IMR-90 (cell line): ENCODE data around the gene IFNA16. TPM values are rescaled to one million over a fixed set of nuclear protein-coding genes. Genes with fewer than 3 reads are reported as not detected.
"Not testable (repeated sequence)": the region's sequence is repeated elsewhere in the genome, so short reads cannot be mapped to it uniquely, and the experiment has no call there.

Experiments used
- ATAC-seq: fragments of 200-7000 bp; cut with Tn5 transposase; 2 replicates; pipeline ENCODE4 v1.9.1; 2020; ENCODE audit warnings: low read depth, mild to moderate bottlenecking, moderate library complexity
- BruUV-seq: library from RNA; stranded (reverse); fragments of 400-500 nt; replicated peaks from 2 replicates; lab custom pipeline; 2021; lab: Mats Ljungman, UMichigan
- CTCF ChIA-PET: fragments of 300-600 bp; formaldehyde crosslinking; extraction: SDS; loops from one replicate; lab custom pipeline; 2021; ENCODE audit warnings: antibody characterized with exemption; lab: Yijun Ruan, JAX
- POLR2A ChIA-PET: fragments of 300-600 bp; sonication (Branson Sonifier 250); formaldehyde crosslinking; loops from one replicate; lab custom pipeline; 2022; ENCODE audit warnings: antibody characterized with exemption; ENCODE audit not compliant: unreplicated experiment; lab: Charles Lee
- DNase-seq: peaks from one replicate; pipeline ENCODE4 v3.0.0; 2013
- H2AFZ ChIP-seq: replicated peaks from 2 replicates; pipeline ENCODE3; 2013; ENCODE audit warnings: low read length, mild to moderate bottlenecking; ENCODE audit not compliant: poor library complexity
- H2AK5ac ChIP-seq: 2 replicates; pipeline ENCODE4 v1.6.1; 2013; ENCODE audit warnings: low read depth, low read length, inconsistent platforms
- H2AK9ac ChIP-seq: replicated peaks from 2 replicates; pipeline ENCODE3; 2013; ENCODE audit warnings: mild to moderate bottlenecking, low read depth, low read length, moderate library complexity; ENCODE audit not compliant: poor library complexity
- H2BK120ac ChIP-seq: 2 replicates; pipeline ENCODE4 v1.6.1; 2013; ENCODE audit warnings: low read depth, low read length, inconsistent platforms
- H2BK15ac ChIP-seq: 3 replicates; pipeline ENCODE4 v1.6.1; 2013; ENCODE audit warnings: low read depth, low read length, inconsistent platforms
- H2BK20ac ChIP-seq: 2 replicates; pipeline ENCODE4 v1.6.1; 2013; ENCODE audit warnings: low read depth, mild to moderate bottlenecking, inconsistent platforms, low read length, moderate library complexity
- H2BK5ac ChIP-seq: 2 replicates; pipeline ENCODE4 v1.6.1; 2013; ENCODE audit warnings: mild to moderate bottlenecking, low read depth, low read length, inconsistent platforms; ENCODE audit not compliant: poor library complexity, severe bottlenecking
- H3K14ac ChIP-seq: replicated peaks from 2 replicates; pipeline ENCODE4 v1.6.1; 2013; ENCODE audit warnings: low read depth, low read length, inconsistent platforms
- H3K18ac ChIP-seq: 2 replicates; pipeline ENCODE4 v1.6.1; 2013; ENCODE audit warnings: low read depth, low read length, control low read depth
- H3K23ac ChIP-seq: 2 replicates; pipeline ENCODE4 v1.6.1; 2013; ENCODE audit warnings: low read depth, low read length, inconsistent platforms
- H3K27ac ChIP-seq: 2 replicates; pipeline ENCODE4 v1.5.1; 2013; ENCODE audit warnings: mild to moderate bottlenecking, control low read depth, low read length; ENCODE audit not compliant: insufficient read depth
- H3K27me3 ChIP-seq: 2 replicates; pipeline ENCODE4 v1.6.1; 2013; ENCODE audit warnings: low read length; ENCODE audit not compliant: control insufficient read depth, insufficient read depth
- H3K36me3 ChIP-seq: 2 replicates; pipeline ENCODE4 v1.6.1; 2013; ENCODE audit warnings: low read length, mixed read lengths; ENCODE audit not compliant: control insufficient read depth, insufficient read depth
- H3K4ac ChIP-seq: 2 replicates; pipeline ENCODE4 v1.6.1; 2013; ENCODE audit warnings: low read depth, low read length, inconsistent platforms
- H3K4me1 ChIP-seq: 2 replicates; pipeline ENCODE4 v1.6.1; 2013; ENCODE audit warnings: low read length, mixed read lengths; ENCODE audit not compliant: control insufficient read depth, insufficient read depth
- H3K4me2 ChIP-seq: 2 replicates; pipeline ENCODE4 v1.6.1; 2013; ENCODE audit warnings: low read depth, mild to moderate bottlenecking, control low read depth, low read length, moderate library complexity
- H3K4me3 ChIP-seq: 2 replicates; pipeline ENCODE4 v1.5.1; 2013; ENCODE audit warnings: low read depth, mild to moderate bottlenecking, control low read depth, low read length, moderate library complexity; ENCODE audit not compliant: insufficient read depth
- H3K56ac ChIP-seq: 2 replicates; pipeline ENCODE4 v1.6.1; 2013; ENCODE audit warnings: low read length, inconsistent platforms; ENCODE audit not compliant: insufficient read depth; ENCODE audit errors: extremely low read depth
- H3K79me1 ChIP-seq, 2 experiments: 2 replicates each; pipeline ENCODE4 v1.6.1; 2013; ENCODE audit warnings: low read length in 2 of 2, inconsistent platforms in 1 of 2, low read depth in 1 of 2
- H3K9ac ChIP-seq: 2 replicates; pipeline ENCODE4 v1.6.1; 2013; ENCODE audit warnings: low read depth, low read length, control low read depth
- H3K9me1 ChIP-seq: 2 replicates; pipeline ENCODE4 v1.6.1; 2013; ENCODE audit warnings: low read length, inconsistent platforms; ENCODE audit not compliant: insufficient read depth
- H3K9me3 ChIP-seq: 2 replicates; pipeline ENCODE4 v1.6.1; 2013; ENCODE audit warnings: low read length; ENCODE audit not compliant: control insufficient read depth, insufficient read depth
- H4K20me1 ChIP-seq: 2 replicates; pipeline ENCODE4 v1.6.1; 2013; ENCODE audit warnings: low read length, inconsistent platforms; ENCODE audit not compliant: insufficient read depth
- H4K5ac ChIP-seq: 2 replicates; pipeline ENCODE4 v1.6.1; 2013; ENCODE audit warnings: mild to moderate bottlenecking, low read depth, low read length, control low read depth
- H4K8ac ChIP-seq, 2 experiments: 2 replicates each; pipeline ENCODE4 v1.6.1; 2013; ENCODE audit warnings: low read depth in 2 of 2, low read length in 2 of 2, control low read depth in 1 of 2, inconsistent platforms in 1 of 2
- H4K91ac ChIP-seq: 2 replicates; pipeline ENCODE4 v1.6.1; 2013; ENCODE audit warnings: low read depth, low read length, inconsistent platforms; ENCODE audit not compliant: insufficient read depth
- WGBS, 2 experiments: methylation state at CpG; one replicate each; pipeline versions ENCODE4 v1.1.5 to v1.1.7; 2013; ENCODE audit warnings: missing lambda C conversion rate in 2 of 2; ENCODE audit not compliant: insufficient read length in 1 of 2; ENCODE audit errors: extremely low coverage in 2 of 2; 5-methylcytosine and 5-hydroxymethylcytosine counted together
- dilution Hi-C: fragments of 300-500 bp; cut with HindIII; formaldehyde crosslinking; loops from one replicate; pipeline ENCODE4 v1.14.3; 2018; ENCODE audit warnings: low sequenced_read_pairs; ENCODE audit not compliant: unreplicated experiment
- in situ Hi-C: fragments of 300-500 bp; cut with MboI; formaldehyde crosslinking; loops from 3 replicates; pipeline ENCODE4 v1.14.3; 2019; ENCODE audit warnings: low sequenced_read_pairs, inconsistent platforms, mixed read lengths
- intact Hi-C: fragments of 100-400 bp; cut with micrococcal nuclease; formaldehyde crosslinking; loops from 2 replicates; pipeline ENCODE4 v1.10.0; 2022
- polyA plus RNA-seq, 3 experiments: library from polyadenylated mRNA; depleted of rRNA; stranded (reverse); fragments of >200 nt; gene quantifications; 2 replicates each; pipeline ENCODE4 v1.2.3, GENCODE V29; 2012; ENCODE audit warnings: low replicate concordance in 1 of 3
- total RNA-seq: library from RNA; depleted of rRNA; stranded (reverse); fragments of >200 nt; gene quantifications from 2 replicates; pipeline ENCODE4 v1.2.3, GENCODE V29; 2012

Gene IFNA16
- total and polyA plus RNA-seq, 2 of the 4 experiments (the other 2 are of a cell fraction), result not detected

- H3K27ac ChIP-seq, H2AK5ac ChIP-seq, H3K4me3 ChIP-seq, H4K5ac ChIP-seq, H2BK15ac ChIP-seq, H2AK9ac ChIP-seq, H2BK120ac ChIP-seq, H4K8ac ChIP-seq, H2AFZ ChIP-seq, H3K79me1 ChIP-seq, H4K91ac ChIP-seq, H2BK20ac ChIP-seq, H3K18ac ChIP-seq, H3K9me1 ChIP-seq, H3K9ac ChIP-seq, DNase-seq, BruUV-seq, H2BK5ac ChIP-seq, H3K36me3 ChIP-seq, POLR2A ChIA-PET, H3K27me3 ChIP-seq, H3K23ac ChIP-seq, H3K9me3 ChIP-seq, H3K4me2 ChIP-seq, H4K20me1 ChIP-seq, in situ Hi-C loops, H3K56ac ChIP-seq, H3K4ac ChIP-seq, H3K4me1 ChIP-seq, H3K14ac ChIP-seq, dilution Hi-C loops, ATAC-seq: not testable (repeated sequence)
- CTCF ChIA-PET, result interaction anchor here (0.6 to 2.3 kb wide), 7 partner anchors 17 to 560 kb away, joined by 3 to 10 read pairs (median 4); no protein-coding TSS in a partner anchor
- intact Hi-C loops, result loop anchor here (5.0 kb wide), 1 partner anchor 216 kb away; no protein-coding TSS in a partner anchor
- no CpG with 5 or more reads among the region's 1 CpG for WGBS, 2 experiments
These were observed 19.2 kb upstream of the IFNA16 start for GRCh38 chr9:21236360-21236714.
